NT2/D1 (cell line): ENCODE data around the gene TMEM59L.

ENCODE experiments used
- DNase-seq: peaks from one replicate; pipeline ENCODE4 v3.0.0-alpha.2; 2011; ENCODE audit warnings: low read depth, low spot score
- H3K27me3 ChIP-seq: 2 replicates; pipeline ENCODE4 v1.6.0; 2011; ENCODE audit warnings: mild to moderate bottlenecking; ENCODE audit not compliant: insufficient read length, insufficient read depth
- H3K36me3 ChIP-seq: 2 replicates; pipeline ENCODE4 v1.6.1; 2011; ENCODE audit warnings: mild to moderate bottlenecking, low read length, mixed read lengths; ENCODE audit not compliant: insufficient read depth, insufficient read length
- H3K4me1 ChIP-seq: 2 replicates; pipeline ENCODE4 v1.5.1; 2011; ENCODE audit not compliant: insufficient read depth, insufficient read length
- H3K4me3 ChIP-seq: 2 replicates; pipeline ENCODE4 v1.5.1; 2011; ENCODE audit warnings: low read depth; ENCODE audit not compliant: insufficient read length
- H3K9ac ChIP-seq: 2 replicates; pipeline ENCODE4 v1.6.0; 2011; ENCODE audit warnings: low read depth; ENCODE audit not compliant: insufficient read length
- H3K9me3 ChIP-seq: 2 replicates; pipeline ENCODE4 v1.5.1; 2011; ENCODE audit warnings: mild to moderate bottlenecking, low read length; ENCODE audit not compliant: insufficient read depth
- SUZ12 ChIP-seq: IDR thresholded peaks from 2 replicates; pipeline ENCODE4 v1.6.1; 2011; ENCODE audit not compliant: insufficient read length, insufficient read depth; ENCODE audit errors: extremely low read depth
- YY1 ChIP-seq: IDR thresholded peaks from 2 replicates; pipeline ENCODE4 v1.6.1; 2011; ENCODE audit not compliant: insufficient read length, insufficient read depth
- ZNF274 ChIP-seq: IDR thresholded peaks from 2 replicates; pipeline ENCODE4 v1.6.1; 2011; ENCODE audit warnings: mild to moderate bottlenecking, low read depth, low read length

The TMEM59L gene

DNA sequence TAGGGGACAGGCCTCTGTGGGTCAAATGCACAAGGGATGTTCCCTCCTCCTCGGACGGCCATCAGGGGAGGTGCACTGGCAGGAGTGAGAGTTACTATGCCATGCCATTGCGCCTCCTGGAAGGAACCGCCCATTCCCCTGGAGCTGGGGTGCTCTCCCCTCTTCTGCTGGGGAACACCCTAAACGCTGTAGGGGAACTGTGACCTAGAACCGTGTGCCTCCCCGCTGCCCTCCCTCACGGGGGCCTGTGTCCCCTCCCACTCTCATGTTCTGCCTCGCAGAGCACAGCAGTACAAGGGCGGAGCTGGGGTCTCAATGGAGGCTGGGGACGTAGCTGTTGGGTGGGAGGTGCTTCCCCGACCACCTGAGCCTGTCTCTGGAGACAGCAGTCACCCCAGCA is 53.6 kb downstream of the TMEM59L start:
- Histone ChIP-seq H3K9ac (peak overlapping the region; percentile 10), H3K4me3 (no peak overlapping the region), H3K4me1 (peaks cover 20% of the 10 kb centered on the region), H3K27me3 (no peaks in the 10 kb centered on the region), H3K9me3 (no peaks in the 10 kb centered on the region), H3K36me3 (peaks cover 22% of the 10 kb centered on the region)
- DNase-seq, result no peak
- TF ChIP-seq ZNF274 (no peak), YY1 (no peak), SUZ12 (no peak)

DNA sequence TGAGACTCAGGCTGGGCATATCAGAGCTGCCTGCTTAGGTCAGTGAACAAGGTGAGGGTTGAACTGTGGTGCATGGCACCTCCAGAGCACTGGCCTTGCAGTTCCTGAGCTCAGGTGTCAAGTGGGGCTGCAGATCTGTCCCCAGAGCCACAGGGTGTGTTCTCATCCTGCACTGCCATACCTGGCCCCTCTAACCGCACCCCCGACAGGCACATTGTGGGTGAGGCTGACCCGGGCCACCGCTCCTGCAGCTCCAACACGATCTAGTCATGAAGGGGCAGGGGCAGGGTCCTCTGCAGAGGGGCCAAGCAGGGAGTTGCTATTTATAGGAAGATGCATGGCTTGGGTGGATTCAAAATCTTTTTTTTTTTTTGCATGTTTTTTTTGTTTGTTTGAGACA is 54.1 kb downstream of the TMEM59L start:
- Histone ChIP-seq H3K4me1 (peaks cover 20% of the 10 kb centered on the region), H3K36me3 (peaks cover 22% of the 10 kb centered on the region), H3K9me3 (no peaks in the 10 kb centered on the region), H3K9ac (no peak overlapping the region), H3K4me3 (no peak overlapping the region), H3K27me3 (no peaks in the 10 kb centered on the region)
- DNase-seq, result no peak
- TF ChIP-seq YY1 (no peak), SUZ12 (no peak), ZNF274 (no peak)

DNA sequence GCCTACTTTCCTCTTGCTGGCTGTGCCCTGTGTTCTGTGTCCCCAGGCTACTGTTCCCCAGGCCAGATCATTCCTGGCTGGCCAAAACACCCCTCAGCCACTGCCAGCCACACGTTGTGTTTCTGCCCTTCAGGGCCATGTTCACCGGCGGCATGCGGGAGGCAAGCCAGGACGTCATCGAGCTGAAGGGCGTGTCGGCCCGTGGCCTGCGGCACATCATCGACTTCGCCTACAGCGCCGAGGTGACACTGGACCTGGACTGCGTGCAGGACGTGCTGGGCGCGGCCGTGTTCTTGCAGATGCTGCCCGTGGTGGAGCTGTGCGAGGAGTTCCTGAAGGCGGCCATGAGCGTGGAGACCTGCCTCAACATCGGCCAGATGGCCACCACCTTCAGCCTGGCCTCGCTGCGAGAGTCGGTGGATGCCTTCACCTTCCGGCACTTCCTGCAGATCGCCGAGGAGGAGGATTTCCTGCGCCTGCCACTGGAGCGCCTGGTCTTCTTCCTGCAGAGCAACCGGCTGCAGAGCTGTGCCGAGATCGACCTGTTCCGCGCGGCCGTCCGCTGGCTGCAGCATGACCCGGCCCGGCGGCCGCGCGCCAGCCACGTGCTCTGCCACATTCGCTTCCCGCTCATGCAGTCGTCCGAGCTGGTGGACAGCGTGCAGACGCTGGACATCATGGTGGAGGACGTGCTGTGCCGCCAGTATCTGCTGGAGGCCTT is 55.0 kb downstream of the TMEM59L start:
- TF ChIP-seq ZNF274 (no peak), YY1 (no peak), SUZ12 (no peak)
- peaks cover 22% of the 10 kb centered on the region for H3K36me3 ChIP-seq
- H3K4me1 ChIP-seq, result peaks cover 24% of the 10 kb centered on the region
- H3K27me3 ChIP-seq, result no peaks in the 10 kb centered on the region
- H3K9me3 ChIP-seq, result no peaks in the 10 kb centered on the region
- H3K9ac ChIP-seq, result no peak overlapping the region
- no peak for DNase-seq
- no peak overlapping the region for H3K4me3 ChIP-seq

DNA sequence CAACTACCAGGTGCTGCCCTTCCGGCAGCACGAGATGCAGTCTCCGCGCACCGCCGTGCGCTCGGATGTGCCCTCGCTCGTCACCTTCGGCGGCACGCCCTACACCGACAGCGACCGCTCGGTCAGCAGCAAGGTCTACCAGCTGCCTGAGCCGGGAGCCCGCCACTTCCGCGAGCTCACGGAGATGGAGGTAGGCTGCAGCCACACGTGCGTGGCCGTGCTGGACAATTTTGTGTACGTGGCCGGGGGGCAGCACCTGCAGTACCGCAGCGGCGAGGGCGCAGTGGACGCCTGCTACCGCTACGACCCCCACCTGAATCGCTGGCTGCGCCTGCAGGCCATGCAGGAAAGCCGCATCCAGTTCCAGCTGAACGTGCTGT is 55.6 kb downstream of the TMEM59L start:
- no peak overlapping the region for H3K4me3 ChIP-seq
- H3K27me3 ChIP-seq, result no peaks in the 10 kb centered on the region
- H3K36me3 ChIP-seq, result peaks cover 22% of the 10 kb centered on the region
- peaks cover 19% of the 10 kb centered on the region for H3K4me1 ChIP-seq
- H3K9me3 ChIP-seq, result no peaks in the 10 kb centered on the region
- DNase-seq, result no peak
- no peak overlapping the region for H3K9ac ChIP-seq
- TF ChIP-seq YY1, result no peak
- no peak for TF ChIP-seq ZNF274
- no peak for TF ChIP-seq SUZ12

DNA sequence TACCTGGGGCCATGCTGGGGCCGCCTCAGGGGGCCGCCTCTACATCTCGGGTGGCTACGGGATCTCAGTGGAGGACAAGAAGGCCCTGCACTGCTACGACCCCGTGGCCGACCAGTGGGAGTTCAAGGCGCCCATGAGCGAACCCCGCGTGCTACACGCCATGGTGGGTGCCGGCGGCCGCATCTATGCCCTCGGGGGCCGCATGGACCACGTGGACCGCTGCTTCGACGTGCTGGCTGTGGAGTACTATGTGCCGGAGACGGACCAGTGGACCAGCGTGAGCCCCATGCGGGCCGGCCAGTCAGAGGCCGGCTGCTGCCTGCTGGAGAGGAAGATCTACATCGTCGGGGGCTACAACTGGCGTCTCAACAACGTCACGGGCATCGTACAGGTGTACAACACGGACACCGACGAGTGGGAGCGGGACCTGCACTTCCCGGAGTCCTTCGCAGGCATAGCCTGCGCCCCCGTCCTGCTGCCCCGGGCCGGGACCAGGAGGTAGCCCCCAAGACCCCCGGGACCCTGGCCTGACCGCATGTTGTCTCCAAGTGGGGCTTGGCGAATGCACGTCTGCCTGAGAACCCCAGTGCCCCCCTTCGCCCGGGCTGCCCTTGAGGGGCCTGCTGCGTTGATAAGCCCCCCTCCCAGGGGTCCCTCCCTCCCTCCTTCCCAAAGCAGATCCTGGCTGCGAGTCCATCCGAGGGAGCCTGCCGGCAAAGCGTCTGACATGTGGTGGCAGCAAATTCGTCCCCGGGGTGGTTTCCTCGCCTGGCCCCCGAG is 56.3 kb downstream of the TMEM59L start:
- Histone ChIP-seq H3K4me3 (no peak overlapping the region), H3K36me3 (peaks cover 22% of the 10 kb centered on the region), H3K9me3 (no peaks in the 10 kb centered on the region), H3K27me3 (no peaks in the 10 kb centered on the region), H3K4me1 (peaks cover 16% of the 10 kb centered on the region), H3K9ac (no peak overlapping the region)
- DNase-seq, result no peak
- TF ChIP-seq YY1, result no peak
- TF ChIP-seq SUZ12, result no peak
- no peak for TF ChIP-seq ZNF274

DNA sequence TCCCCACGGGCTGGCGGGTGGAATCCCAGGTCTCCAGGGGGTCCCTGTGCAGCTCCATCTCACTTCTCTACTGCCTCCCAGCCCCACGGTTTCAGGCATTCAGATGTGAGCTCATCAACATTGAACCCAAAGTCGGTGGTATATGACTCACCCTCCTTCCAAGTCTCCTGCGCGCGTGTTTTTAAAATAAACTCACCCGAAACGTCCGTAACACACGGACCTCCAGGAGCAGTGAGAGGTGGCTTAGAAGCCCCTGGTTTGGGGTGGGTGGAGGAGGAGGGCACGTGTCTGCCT is 56.8 kb downstream of the TMEM59L start:
- TF ChIP-seq YY1 (no peak), SUZ12 (no peak), ZNF274 (no peak)
- no peaks in the 10 kb centered on the region for H3K27me3 ChIP-seq
- peaks cover 22% of the 10 kb centered on the region for H3K36me3 ChIP-seq

DNA sequence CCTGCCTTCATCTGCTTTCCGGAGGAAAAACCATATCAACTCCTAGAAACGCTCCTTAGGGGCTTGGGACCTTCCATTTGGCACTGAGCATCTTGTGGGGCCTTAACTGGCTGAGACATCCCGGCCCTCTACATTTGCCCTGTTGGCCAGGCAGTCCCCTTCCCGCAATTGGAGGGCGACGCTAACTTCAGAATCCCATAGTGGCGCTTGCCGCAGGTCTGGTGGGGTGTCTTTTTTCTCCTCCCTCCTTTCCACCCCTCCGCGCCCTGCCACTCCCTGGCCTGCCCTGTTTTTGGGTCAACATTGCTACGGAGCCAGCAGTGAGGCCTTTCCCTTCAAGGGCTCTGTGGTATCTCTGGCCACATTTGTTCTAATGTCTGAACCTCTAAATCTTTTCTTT is 57.2 kb downstream of the TMEM59L start:
- no peak overlapping the region for H3K9ac ChIP-seq
- peaks cover 22% of the 10 kb centered on the region for H3K36me3 ChIP-seq
- H3K4me1 ChIP-seq, result peaks cover 13% of the 10 kb centered on the region
- no peaks in the 10 kb centered on the region for H3K27me3 ChIP-seq
- 0 out of 2 replicates have a peak, but pooled peaks cover 3% of the 10 kb centered on the region for H3K9me3 ChIP-seq
- no peak for TF ChIP-seq SUZ12
- TF ChIP-seq YY1, result no peak
- TF ChIP-seq ZNF274, result no peak
- no peak for DNase-seq
- H3K4me3 ChIP-seq, result no peak overlapping the region

More for the DNA sequence above, 56.8 kb downstream of the TMEM59L start:
- Histone ChIP-seq H3K4me1 (peaks cover 13% of the 10 kb centered on the region), H3K9ac (no peak overlapping the region), H3K4me3 (no peak overlapping the region), H3K9me3 (no peaks in the 10 kb centered on the region)
- no peak for DNase-seq
